Peyer's patch (tissue), 4 donors: ENCODE measurements around the gene TRABD. TPM values are rescaled to one million over a fixed set of nuclear protein-coding genes. Genes with fewer than 3 reads are reported as not detected.

Experiments used
- DNase-seq, 3 donors: peaks; one replicate each; pipeline ENCODE4 v3.0.0-alpha.2; 2017 to 2019
- H3K27ac ChIP-seq, 4 donors: fragments of 200-600 bp; sonication (generic); one replicate each; pipeline ENCODE4 v1.5.1; 2016 to 2019
- H3K27me3 ChIP-seq, 2 donors: fragments of 200-600 bp; sonication (generic); one replicate each; pipeline ENCODE4 v1.5.1; 2019
- H3K36me3 ChIP-seq, 3 donors: fragments of 200-600 bp; sonication (generic); one replicate each; pipeline ENCODE4 v1.5.1; 2016 to 2019
- H3K4me1 ChIP-seq, 4 donors: fragments of 200-600 bp; sonication (generic); one replicate each; pipeline ENCODE4 v1.5.1; 2016 to 2019
- H3K4me3 ChIP-seq, 4 donors: fragments of 200-600 bp; sonication (generic); 1 replicate in 3 of 4; 2 replicates in 1 of 4; pipeline ENCODE4 v1.5.1; 2016 to 2019; ENCODE audit warnings: mild to moderate bottlenecking in 1 of 4
- H3K9me3 ChIP-seq, 4 donors: fragments of 200-600 bp; sonication (generic); one replicate each; pipeline ENCODE4 v1.5.1; 2016 to 2019; ENCODE audit warnings: mild to moderate bottlenecking in 1 of 4
- CTCF ChIP-seq, 6 experiments: fragments of 450-650 bp in 4 of 6; fragments of 200-600 bp in 2 of 6; sonication (generic) in 1 of 6; IDR thresholded peaks; one replicate each; pipeline ENCODE4 v1.5.1; 2017 to 2019; ENCODE audit warnings: antibody characterized with exemption in 6 of 6, mild to moderate bottlenecking in 3 of 6, moderate library complexity in 1 of 6
- POLR2A ChIP-seq, 2 donors: fragments of 450-650 bp; IDR thresholded peaks; one replicate each; pipeline ENCODE4 v1.5.1; 2017; ENCODE audit warnings: antibody characterized with exemption in 2 of 2, mild to moderate bottlenecking in 2 of 2, moderate library complexity in 2 of 2
- total RNA-seq, 4 donors: library from RNA; depleted of rRNA; stranded (reverse); fragments of >200 nt; gene quantifications; one replicate each; pipeline ENCODE4 v1.1.0, GENCODE V29; 2016

Gene TRABD
- total RNA-seq, 4 donors from 2014 or later = 44.0 to 111 (median 86.3) TPM

GRCh38 chr22:50140615-50141014 is 45.1 kb upstream of the TRABD start:
- Histone ChIP-seq H3K9me3 (no peaks in the 10 kb centered on the region), H3K27me3 (no peaks in the 10 kb centered on the region), H3K4me3 (no peak overlapping the region), H3K4me1 (no peaks in the 10 kb centered on the region), H3K36me3 (no peaks in the 10 kb centered on the region), H3K27ac (no peak overlapping the region)
- peak in 1 of 3 donors; percentile 66 for DNase-seq
- TF ChIP-seq POLR2A (IDR thresholded peaks at IDR 0.05) = no peak
- TF ChIP-seq CTCF (IDR thresholded peaks at IDR 0.05) = no peak

DNA sequence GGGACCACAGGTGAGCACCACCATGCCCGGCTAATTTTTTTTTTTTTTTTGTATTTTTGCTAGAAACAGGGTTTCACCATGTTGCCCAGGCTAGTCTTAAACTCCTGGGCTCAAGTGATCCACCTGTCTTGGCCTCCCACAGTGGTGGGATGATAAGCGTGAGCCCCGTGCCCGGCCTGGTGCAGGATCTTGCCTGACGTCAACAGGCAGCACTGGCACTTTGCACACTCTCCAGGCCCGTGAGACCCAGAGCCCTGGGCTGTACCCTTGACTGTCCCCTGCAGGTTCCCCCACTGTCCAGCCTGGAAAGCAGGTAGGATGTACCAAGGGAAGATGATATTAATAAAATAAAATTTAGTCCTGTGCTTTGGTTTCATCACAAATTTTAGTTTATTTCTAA is 44.3 kb upstream of the TRABD start:
- no peak for TF ChIP-seq POLR2A (IDR thresholded peaks at IDR 0.05)
- no peak for TF ChIP-seq CTCF (IDR thresholded peaks at IDR 0.05)
- H3K27me3 ChIP-seq = no peaks in the 10 kb centered on the region
- no peak overlapping the region for H3K4me3 ChIP-seq
- no peaks in the 10 kb centered on the region for H3K9me3 ChIP-seq
- H3K4me1 ChIP-seq = peaks cover 0 to 8% (median 0%) of the 10 kb centered on the region in 4 donors
- no peaks in the 10 kb centered on the region for H3K36me3 ChIP-seq
- no peak overlapping the region for H3K27ac ChIP-seq
- no peak for DNase-seq

DNA sequence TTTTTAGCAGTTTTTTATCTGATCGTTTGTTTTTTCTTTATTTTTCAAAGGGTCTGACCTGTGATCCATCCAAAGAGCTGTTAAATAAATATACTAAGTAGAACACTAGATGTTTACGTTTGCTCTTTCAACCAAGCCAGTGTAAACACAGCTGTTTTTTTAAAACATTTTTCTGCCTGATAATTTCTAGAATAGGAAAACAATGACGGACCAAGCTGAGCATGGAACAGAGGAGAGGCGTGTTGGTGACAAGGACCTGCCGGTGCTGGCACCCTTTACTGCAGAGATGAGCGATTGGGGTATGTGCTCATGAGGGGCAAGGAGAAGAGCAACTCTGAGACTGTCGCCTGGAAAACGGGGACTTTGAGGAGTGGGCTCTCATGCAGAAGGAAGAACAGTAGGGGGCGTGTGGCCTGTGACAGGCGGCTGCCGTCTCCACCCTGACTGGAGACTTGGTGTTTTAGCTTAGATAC is 43.8 kb upstream of the TRABD start:
- no peaks in the 10 kb centered on the region for H3K9me3 ChIP-seq
- H3K27me3 ChIP-seq = no peaks in the 10 kb centered on the region
- H3K27ac ChIP-seq = no peak overlapping the region
- no peak overlapping the region for H3K4me3 ChIP-seq
- no peak for TF ChIP-seq CTCF (IDR thresholded peaks at IDR 0.05)
- TF ChIP-seq POLR2A (IDR thresholded peaks at IDR 0.05) = no peak
- no peaks in the 10 kb centered on the region for H3K36me3 ChIP-seq
- no peak for DNase-seq
- peaks cover 0 to 11% (median 0%) of the 10 kb centered on the region in 4 donors for H3K4me1 ChIP-seq

DNA sequence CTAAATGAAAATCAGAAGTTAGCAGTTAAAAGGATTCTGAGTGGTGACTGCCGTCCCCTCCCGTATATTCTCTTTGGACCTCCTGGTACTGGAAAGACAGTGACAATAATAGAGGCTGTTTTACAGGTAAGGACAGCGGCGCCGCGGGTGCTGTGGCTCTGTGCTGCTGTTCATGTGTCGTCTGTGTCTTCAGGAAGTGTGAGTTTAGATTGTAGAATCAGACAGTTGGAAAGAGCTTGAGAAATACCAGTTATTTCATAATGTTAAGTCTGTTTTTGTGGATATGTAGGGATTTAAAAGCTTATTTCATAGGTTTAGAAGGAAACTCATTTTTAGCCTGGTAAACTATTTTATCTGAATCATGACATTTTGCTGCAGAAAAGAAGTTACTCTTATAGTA is 42.6 kb upstream of the TRABD start:
- no peak for DNase-seq
- no peak overlapping the region for H3K4me3 ChIP-seq
- TF ChIP-seq POLR2A (IDR thresholded peaks at IDR 0.05) (no peak), CTCF (IDR thresholded peaks at IDR 0.05) (no peak)
- H3K27ac ChIP-seq = no peak overlapping the region
- H3K27me3 ChIP-seq = no peaks in the 10 kb centered on the region
- H3K36me3 ChIP-seq = no peaks in the 10 kb centered on the region
- H3K9me3 ChIP-seq = no peaks in the 10 kb centered on the region
- H3K4me1 ChIP-seq = peaks cover 0 to 11% (median 0%) of the 10 kb centered on the region in 4 donors

- Histone ChIP-seq H3K9me3 (no peaks in the 10 kb centered on the region), H3K27ac (no peak overlapping the region), H3K4me1 (peaks cover 0 to 11% (median 0%) of the 10 kb centered on the region in 4 donors), H3K36me3 (no peaks in the 10 kb centered on the region), H3K4me3 (no peak overlapping the region), H3K27me3 (no peaks in the 10 kb centered on the region)
- DNase-seq = no peak
- TF ChIP-seq POLR2A (IDR thresholded peaks at IDR 0.05) = no peak
- TF ChIP-seq CTCF (IDR thresholded peaks at IDR 0.05) = no peak
These were observed 41.6 kb upstream of the TRABD start for GRCh38 chr22:50144005-50144614.
